Peyer's patch (tissue), 4 donors: ENCODE measurements around the gene KDM3A. TPM values are rescaled to one million over a fixed set of nuclear protein-coding genes. Genes with fewer than 3 reads are reported as not detected.

ENCODE experiments used
- DNase-seq, 3 donors: peaks; one replicate each; pipeline ENCODE4 v3.0.0-alpha.2; 2017 to 2019
- H3K27ac ChIP-seq, 4 donors: fragments of 200-600 bp; sonication (generic); one replicate each; pipeline ENCODE4 v1.5.1; 2016 to 2019
- H3K27me3 ChIP-seq, 2 donors: fragments of 200-600 bp; sonication (generic); one replicate each; pipeline ENCODE4 v1.5.1; 2019
- H3K36me3 ChIP-seq, 3 donors: fragments of 200-600 bp; sonication (generic); one replicate each; pipeline ENCODE4 v1.5.1; 2016 to 2019
- H3K4me1 ChIP-seq, 4 donors: fragments of 200-600 bp; sonication (generic); one replicate each; pipeline ENCODE4 v1.5.1; 2016 to 2019
- H3K4me3 ChIP-seq, 4 donors: fragments of 200-600 bp; sonication (generic); 1 replicate in 3 of 4; 2 replicates in 1 of 4; pipeline ENCODE4 v1.5.1; 2016 to 2019; ENCODE audit warnings: mild to moderate bottlenecking in 1 of 4
- H3K9me3 ChIP-seq, 4 donors: fragments of 200-600 bp; sonication (generic); one replicate each; pipeline ENCODE4 v1.5.1; 2016 to 2019; ENCODE audit warnings: mild to moderate bottlenecking in 1 of 4
- CTCF ChIP-seq, 6 experiments: fragments of 450-650 bp in 4 of 6; fragments of 200-600 bp in 2 of 6; sonication (generic) in 1 of 6; IDR thresholded peaks; one replicate each; pipeline ENCODE4 v1.5.1; 2017 to 2019; ENCODE audit warnings: antibody characterized with exemption in 6 of 6, mild to moderate bottlenecking in 3 of 6, moderate library complexity in 1 of 6
- POLR2A ChIP-seq, 2 donors: fragments of 450-650 bp; IDR thresholded peaks; one replicate each; pipeline ENCODE4 v1.5.1; 2017; ENCODE audit warnings: antibody characterized with exemption in 2 of 2, mild to moderate bottlenecking in 2 of 2, moderate library complexity in 2 of 2
- total RNA-seq, 4 donors: library from RNA; depleted of rRNA; stranded (reverse); fragments of >200 nt; gene quantifications; one replicate each; pipeline ENCODE4 v1.1.0, GENCODE V29; 2016

The KDM3A gene
- total RNA-seq, 4 donors from 2014 or later = 42.9 to 93.1 (median 61.1) TPM

GRCh38 chr2:86397986-86398385 is 43.2 kb upstream of the KDM3A start:
- no peak for DNase-seq
- Histone ChIP-seq H3K4me3 (no peak overlapping the region), H3K9me3 (no peaks in the 10 kb centered on the region), H3K27me3 (no peaks in the 10 kb centered on the region), H3K4me1 (peaks cover 0 to 6% (median 0%) of the 10 kb centered on the region in 4 donors), H3K27ac (no peak overlapping the region), H3K36me3 (no peaks in the 10 kb centered on the region)
- TF ChIP-seq CTCF (IDR thresholded peaks at IDR 0.05) (no peak), POLR2A (IDR thresholded peaks at IDR 0.05) (no peak)

- Histone ChIP-seq H3K4me3 (no peak overlapping the region), H3K27me3 (no peaks in the 10 kb centered on the region)
- no peak for DNase-seq
Measured at GRCh38 chr2:86398500-86399474, 42.4 kb upstream of the KDM3A start.

GRCh38 chr2:86400321-86400720 is 40.9 kb upstream of the KDM3A start:
- Histone ChIP-seq H3K36me3 (no peaks in the 10 kb centered on the region), H3K27me3 (no peaks in the 10 kb centered on the region), H3K27ac (no peak overlapping the region), H3K9me3 (no peaks in the 10 kb centered on the region), H3K4me1 (no peaks in the 10 kb centered on the region), H3K4me3 (no peak overlapping the region)
- TF ChIP-seq CTCF (IDR thresholded peaks at IDR 0.05) = no peak
- TF ChIP-seq POLR2A (IDR thresholded peaks at IDR 0.05) = no peak
- DNase-seq = no peak

More at GRCh38 chr2:86398500-86399474, 42.4 kb upstream of the KDM3A start:
- no peak for TF ChIP-seq CTCF (IDR thresholded peaks at IDR 0.05)
- TF ChIP-seq POLR2A (IDR thresholded peaks at IDR 0.05) = no peak
- Histone ChIP-seq H3K36me3 (no peaks in the 10 kb centered on the region), H3K9me3 (no peaks in the 10 kb centered on the region), H3K27ac (no peak overlapping the region), H3K4me1 (no peaks in the 10 kb centered on the region)

GRCh38 chr2:86410581-86410980 is 30.6 kb upstream of the KDM3A start:
- no peak overlapping the region for H3K4me3 ChIP-seq
- H3K27me3 ChIP-seq = no peaks in the 10 kb centered on the region
- no peak overlapping the region for H3K27ac ChIP-seq
- no peak for DNase-seq
- H3K4me1 ChIP-seq = no peaks in the 10 kb centered on the region
- H3K36me3 ChIP-seq = no peaks in the 10 kb centered on the region
- no peaks in the 10 kb centered on the region for H3K9me3 ChIP-seq
- TF ChIP-seq CTCF (IDR thresholded peaks at IDR 0.05) (no peak), POLR2A (IDR thresholded peaks at IDR 0.05) (no peak)

DNA sequence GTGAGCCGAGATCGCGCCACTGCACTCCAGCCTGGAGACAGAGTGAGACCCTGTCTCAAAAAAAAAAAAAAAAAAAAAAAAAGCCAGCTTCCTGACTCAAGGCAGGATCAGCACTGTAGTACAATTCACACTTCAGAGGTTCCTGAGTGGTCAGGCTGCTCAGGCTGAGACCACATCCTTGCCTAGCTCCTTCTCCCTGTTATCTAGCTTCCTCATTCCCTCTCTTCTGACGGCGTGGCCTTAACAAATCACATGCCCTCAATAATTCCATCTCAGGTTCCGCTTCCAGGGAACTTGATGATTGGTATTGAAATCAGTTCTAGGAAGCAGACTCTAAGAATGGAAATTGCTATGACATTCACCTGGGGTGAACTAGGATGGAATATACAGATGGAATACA is 29.8 kb upstream of the KDM3A start:
- Histone ChIP-seq H3K4me3 (no peak overlapping the region), H3K27ac (no peak overlapping the region), H3K27me3 (no peaks in the 10 kb centered on the region), H3K4me1 (no peaks in the 10 kb centered on the region), H3K36me3 (no peaks in the 10 kb centered on the region), H3K9me3 (no peaks in the 10 kb centered on the region)
- no peak for DNase-seq
- TF ChIP-seq POLR2A (IDR thresholded peaks at IDR 0.05) (no peak), CTCF (IDR thresholded peaks at IDR 0.05) (no peak)
